Activated naive CD8-positive, alpha-beta T cell treated with anti-CD3 and anti-CD28 coated beads, Interleukin-2, amount 50 U/mL, for 16 hours (primary cell): ENCODE results near the gene TUBB1.

Experiments
- DNase-seq: peaks from one replicate; pipeline ENCODE4 v3.0.0-alpha.2; 2020; ENCODE audit warnings: low read depth, low spot score

Gene TUBB1

GRCh38 chr20:59042151-59042795, 23.0 kb downstream of the TUBB1 start, which contains the start of gene PRELID3B:
Gene PRELID3B, minus strand, starts transcription at chr20:59042786. Its CDS starts 56 bp downstream, at chr20:59042730.
- no peak for DNase-seq

- DNase-seq = peak; percentile 86
Measured at GRCh38 chr20:59042796-59043631, 23.8 kb downstream of the TUBB1 start.

GRCh38 chr20:59043698-59044097, 24.5 kb downstream of the TUBB1 start:
- no peak for DNase-seq

GRCh38 chr20:59044295-59044694, 25.1 kb downstream of the TUBB1 start:
- DNase-seq = no peak

DNA sequence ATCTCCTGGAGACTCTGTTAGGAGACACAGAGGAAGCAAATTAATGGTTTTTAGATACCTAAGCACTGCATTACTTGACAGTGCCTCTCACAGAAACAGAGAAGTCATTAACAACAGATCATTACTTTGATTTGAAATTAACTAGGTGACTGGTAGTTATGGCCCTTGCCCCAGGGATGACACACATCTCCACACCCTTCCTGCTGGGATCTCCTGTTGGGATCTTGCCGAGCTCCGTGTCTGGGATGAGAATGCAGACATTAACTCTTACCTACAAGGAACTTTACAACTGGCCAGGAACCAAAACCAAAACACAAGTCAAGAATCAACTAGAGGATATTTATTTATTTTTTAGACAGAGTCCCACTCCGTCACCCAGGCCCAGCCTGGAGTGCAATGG, 25.6 kb downstream of the TUBB1 start:
- no peak for DNase-seq

DNA sequence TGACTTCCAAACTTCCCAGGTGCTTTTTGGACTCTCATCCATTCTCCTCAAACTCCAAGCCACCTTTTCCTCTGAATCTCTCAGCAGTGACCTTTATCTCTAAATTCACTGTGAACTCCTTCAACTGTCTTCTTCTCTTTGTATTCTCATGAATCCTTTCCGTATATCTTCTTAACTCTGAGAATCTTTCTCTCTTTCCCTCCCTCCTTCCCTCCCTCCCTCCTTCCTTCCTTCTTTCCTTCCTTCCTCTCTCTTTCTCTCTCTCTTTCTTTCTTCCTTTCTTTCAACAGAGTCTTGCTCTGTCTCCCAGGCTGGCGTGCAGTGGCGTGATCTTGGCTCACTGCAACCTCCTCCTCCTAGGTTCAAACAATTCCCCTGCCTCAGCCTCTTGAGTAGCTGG, 27.6 kb downstream of the TUBB1 start:
- no peak for DNase-seq

DNA sequence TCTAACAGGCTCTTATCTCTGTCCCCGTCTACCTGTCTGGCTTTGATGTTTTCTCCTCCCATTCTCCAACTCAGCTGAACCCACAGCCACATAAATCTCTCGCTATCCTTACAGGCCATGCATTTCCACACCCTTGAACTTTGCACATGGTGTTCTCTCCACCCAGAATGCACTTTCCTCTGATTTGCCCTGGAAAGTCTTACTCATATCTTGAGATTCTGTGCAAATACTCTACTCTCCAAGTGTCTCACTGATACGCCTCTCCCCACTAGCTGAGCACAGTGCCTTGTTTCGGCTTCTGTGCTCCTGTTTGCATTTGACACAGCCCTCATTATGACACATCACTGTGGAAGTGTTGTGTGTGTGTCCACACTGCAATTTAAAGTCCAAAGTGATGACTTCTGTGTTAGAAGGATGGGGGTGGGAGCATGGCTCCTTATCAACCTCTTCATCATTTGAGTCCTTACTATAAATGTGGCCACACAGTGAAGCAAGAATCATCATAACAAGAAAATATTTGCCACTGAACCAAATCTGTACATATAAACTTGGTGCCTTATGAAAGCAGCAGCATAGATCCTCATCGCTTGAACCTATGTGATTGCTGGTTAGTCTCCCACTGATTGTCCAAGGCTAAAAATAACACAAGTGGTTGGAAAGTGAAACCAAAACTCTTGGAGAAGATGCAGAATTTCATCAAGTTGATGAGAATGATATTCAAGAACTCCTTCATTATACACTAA, 28.9 kb downstream of the TUBB1 start:
- DNase-seq = no peak

GRCh38 chr20:59048681-59049030, 29.4 kb downstream of the TUBB1 start:
- no peak for DNase-seq

DNA sequence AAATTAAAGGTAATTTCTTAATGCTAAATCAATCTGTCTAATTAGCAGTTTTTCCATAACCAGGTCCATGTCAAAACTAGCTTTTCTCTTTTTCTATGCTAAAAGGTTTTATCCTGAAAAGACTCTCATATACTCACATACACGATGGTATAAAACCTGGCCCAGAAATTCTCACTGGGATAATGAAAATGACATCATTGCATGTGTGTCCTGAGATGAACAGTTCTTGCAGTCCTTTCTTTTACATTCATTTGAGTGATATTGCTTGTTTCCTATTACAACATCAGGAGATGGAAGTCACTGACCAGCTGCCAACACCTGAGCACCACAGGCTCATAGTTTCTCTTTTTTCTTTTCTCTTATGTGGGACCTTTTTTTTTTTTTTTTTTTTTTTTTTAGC, 31.2 kb downstream of the TUBB1 start:
- no peak for DNase-seq

DNA sequence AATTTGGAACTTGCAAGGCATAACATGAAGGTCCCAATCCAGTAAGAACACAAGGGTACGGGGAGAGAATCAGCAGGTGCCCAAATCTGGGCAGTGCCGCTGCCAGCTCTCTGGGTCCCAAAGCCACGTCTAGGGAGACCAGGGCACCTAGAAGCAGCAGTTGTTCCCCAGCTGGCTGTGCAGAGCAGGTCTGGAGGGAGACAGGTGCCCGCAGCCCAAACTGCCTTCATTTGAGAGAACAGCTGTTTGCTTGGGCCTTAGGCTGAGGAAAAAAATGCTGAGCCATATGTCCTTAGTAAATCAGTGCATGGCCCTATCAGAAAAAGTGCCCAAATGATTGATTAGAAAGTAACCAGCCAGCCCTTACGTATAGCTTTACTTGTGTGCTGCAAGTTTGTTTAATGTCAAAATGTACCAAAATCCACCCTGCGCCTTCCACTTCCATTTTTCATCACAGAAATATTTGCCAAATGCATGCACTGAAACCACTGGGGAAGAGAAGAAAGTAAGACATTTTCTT, 32.5 kb downstream of the TUBB1 start:
- no peak for DNase-seq

DNA sequence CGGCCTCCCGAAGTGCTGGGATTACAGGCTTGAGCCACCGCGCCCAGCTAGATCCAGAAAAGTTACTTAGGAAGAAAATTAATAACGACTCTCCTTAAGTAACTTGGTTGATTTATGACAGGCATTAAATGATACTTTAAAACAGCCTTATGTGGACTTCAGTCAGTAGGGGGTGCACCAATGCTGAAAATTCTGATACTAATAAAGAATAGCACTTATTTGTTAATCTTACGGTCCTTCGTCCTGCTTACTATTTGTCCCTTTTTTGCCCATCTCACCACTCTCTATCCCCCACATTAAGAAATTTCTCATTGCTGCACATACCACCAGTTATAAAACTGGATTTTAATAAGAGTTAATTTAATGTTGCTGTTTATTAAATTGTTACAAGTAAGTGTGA, 36.1 kb downstream of the TUBB1 start:
- no peak for DNase-seq

GRCh38 chr20:59062081-59062480, 42.9 kb downstream of the TUBB1 start:
- no peak for DNase-seq

DNA sequence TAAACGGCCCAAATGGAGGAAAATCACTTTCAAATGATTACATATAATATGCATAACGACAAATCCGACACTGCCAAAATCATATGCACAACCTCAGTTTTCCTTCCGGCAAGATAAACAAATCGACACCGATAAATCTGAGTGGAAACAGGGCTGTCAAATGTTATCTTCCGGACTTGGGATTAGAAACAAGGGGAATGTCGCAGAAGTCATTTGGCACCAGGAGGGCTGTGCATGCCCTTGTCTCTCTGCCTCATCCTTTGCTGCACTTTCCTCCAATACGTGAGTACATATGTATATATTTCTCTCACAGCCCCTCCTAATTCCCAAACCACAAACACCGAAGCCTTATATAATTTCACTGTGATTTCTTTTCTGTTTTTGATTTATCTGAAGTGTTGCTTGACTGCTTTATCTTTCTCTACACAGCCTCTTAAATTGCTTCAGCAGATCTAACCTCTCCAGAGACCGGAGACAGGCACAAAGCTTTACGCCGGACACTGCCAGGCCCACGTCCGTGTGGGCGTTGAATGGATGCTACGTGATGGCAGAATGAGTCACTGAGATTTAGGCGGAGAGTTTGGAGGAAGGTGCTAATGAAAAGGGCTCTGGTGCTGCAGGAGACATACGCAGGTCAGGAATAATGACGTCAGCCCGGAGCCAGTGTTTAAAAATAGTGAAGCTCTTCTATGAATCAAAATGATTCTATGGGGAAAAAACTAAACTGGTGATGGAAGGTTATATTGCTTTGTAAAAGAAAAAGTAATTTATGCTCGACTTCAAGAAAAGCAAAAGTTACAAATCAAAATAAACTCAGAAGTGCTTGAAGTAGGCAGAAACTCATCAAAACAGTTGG, 44.4 kb downstream of the TUBB1 start:
- no peak for DNase-seq

DNA sequence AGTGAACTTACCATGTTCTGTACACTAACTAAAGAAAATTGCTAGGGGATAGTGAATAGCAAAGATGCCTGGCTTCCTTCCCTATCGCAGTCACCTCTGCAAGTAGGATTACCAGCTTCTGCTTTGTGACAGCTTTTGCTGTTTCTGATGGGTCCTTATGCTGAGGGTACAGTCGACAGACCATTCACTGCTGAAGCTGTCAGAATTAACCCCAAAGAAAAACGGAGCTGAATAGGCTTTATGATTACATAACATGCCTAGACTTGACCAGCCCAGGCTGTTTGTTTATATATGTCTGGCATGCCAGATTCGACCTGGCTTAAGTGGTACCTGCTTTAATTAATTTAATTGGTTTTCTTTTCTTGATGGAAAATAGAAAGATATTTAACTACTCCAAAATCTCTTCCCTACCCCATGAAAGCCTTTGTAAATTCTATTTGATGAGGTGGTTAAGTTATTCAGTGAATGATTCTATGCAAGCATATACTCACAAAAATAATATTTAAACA, 45.0 kb downstream of the TUBB1 start:
- no peak for DNase-seq

DNA sequence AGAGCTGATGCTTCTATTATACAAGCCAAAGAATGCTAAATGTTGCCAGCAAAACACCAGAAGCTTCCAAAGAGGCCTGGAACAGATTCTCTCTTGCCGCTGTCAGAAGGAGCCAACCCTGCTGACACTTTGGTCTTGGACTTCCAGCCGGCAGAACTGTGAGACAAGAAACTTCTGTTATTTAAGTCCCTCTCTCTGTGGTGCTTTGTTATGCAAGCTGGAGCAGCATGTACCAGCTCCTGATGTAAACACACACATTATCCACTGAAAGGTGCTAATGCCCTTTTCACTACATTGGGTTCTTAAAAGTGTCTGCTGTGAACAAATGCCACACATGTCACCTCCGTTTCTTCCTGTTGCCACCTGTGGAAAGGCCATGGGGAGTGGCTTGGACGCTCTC, 49.3 kb downstream of the TUBB1 start:
- DNase-seq = no peak

- no peak for DNase-seq
Measured at GRCh38 chr20:59069026-59069425, 49.8 kb downstream of the TUBB1 start.

DNA sequence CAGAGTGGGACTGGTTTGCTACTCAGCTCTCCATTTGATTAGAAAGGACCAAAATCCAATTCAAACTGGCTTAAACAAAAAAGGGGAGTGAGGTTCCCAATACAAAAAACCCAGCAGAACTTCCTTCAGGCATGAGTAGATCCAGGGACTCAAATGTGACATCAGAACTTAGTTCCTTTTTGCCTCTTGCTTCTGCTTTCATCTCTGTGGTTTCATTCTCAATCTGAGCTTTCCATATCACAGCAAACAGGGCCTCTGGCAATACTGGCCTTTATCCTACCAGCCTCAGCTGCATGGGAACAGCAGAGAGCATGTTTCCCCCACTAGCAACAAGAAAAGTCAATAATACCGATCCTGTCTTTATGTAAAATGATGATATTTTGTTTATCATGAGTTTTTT, 52.0 kb downstream of the TUBB1 start:
- DNase-seq = no peak

DNA sequence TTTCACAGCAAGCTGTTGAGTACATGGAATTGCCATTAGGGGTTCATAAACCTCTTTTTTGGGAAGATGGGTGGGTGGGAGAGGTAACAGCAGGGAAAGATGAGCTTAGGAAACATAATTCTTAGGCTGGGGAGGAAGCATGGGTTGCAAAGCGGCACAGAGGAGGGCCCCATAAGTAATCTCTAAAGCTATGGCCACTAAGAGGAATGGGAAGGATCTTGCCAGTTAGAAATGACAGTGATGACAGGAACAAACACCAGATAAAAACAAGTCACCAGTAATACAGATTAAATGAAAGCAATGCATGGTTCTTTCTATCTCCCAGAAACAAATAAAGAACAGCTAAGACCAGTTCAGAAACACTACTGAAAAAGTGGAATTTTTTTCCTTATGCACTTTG, 54.4 kb downstream of the TUBB1 start:
- no peak for DNase-seq

DNA sequence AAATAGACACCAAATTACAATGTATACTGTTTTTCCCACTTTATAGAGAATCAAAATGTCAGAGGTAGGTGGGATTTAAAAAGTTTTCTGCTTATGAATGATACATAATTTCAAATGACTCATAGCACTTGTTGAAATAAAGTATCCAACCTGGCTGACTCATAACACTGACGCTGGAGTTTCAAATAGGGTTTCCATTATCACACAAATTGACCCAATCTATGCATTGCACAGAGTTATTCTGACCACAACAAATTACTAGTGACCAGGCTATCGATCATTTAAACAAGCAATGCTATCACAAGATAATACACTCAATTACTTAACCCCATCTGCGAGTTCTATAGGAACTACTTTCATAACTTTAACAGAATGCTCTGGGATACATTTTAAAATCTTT, 55.2 kb downstream of the TUBB1 start:
- no peak for DNase-seq

GRCh38 chr20:59075934-59076508, 56.8 kb downstream of the TUBB1 start:
- DNase-seq = no peak
